ENCODE results near the gene COPS4.

Gene COPS4

DNA sequence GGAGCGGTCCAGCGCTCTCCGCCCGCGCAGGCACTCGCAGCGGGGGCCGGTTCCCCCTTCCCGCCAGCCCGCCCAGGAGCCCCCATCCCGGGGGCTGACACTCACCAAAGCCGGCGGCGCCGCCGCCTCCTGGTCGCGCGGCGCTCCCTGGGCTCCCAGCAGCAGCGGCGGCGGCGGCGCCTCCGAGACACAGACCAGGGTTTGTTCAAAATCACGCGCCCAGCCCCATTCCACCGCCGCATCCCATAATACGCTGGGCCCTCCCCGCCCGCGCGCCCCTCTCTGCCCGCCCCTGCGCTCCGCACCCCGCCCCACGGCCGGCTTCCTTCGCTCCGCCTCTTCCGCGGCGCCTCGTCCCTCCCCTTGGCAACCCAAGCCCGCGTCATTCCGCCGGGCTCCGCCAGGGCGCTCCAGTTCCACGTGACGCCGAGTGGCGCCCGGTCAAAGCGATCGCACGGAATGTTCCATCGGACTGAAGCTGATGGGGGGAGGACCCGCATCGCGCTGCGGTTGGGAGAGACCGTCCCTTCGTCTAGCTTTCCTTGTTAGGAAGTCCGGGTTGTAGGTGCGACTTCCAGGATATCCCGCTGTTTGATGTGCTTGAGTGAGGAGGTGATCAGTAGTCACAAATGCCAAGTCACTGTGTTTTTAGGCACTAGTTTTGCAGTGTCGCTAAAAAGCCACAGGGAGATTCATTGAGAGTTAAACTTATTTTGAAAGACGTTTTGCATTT is 22.1 kb upstream of the COPS4 start:
- peak overlapping the region; percentile 88 for H3K4me3 ChIP-seq (ENCODE audit: low read length)
- H3F3A ChIP-seq (ENCODE audit: insufficient read depth, low read length): peaks cover 26% of the 10 kb centered on the region
- H3K4me1 ChIP-seq (ENCODE audit: low read length): peaks cover 15% of the 10 kb centered on the region; the same call in 1 of the 2 replicates
- no peaks in the 10 kb centered on the region for H3K36me3 ChIP-seq (replicated peaks; ENCODE audit: insufficient read depth, low read length)
- H3K9ac ChIP-seq (ENCODE audit: low read length): peak overlapping the region; percentile 75
- peak overlapping the region; percentile 38; the same call in 1 of the 2 replicates for H3K27ac ChIP-seq (ENCODE audit: low read length)
- H2AFZ ChIP-seq (ENCODE audit: low read length): peak overlapping the region; percentile 78
- H3K79me2 ChIP-seq (ENCODE audit: low read length): peaks cover 46% of the 10 kb centered on the region
- no peak for TF ChIP-seq EZH2 (optimal IDR thresholded peaks at IDR 0.05; ENCODE audit: low read depth, low read length)
- no peak for TF ChIP-seq EZH2phosphoT487 (IDR thresholded peaks at IDR 0.05; ENCODE audit: low read length)
- TF ChIP-seq, protein P1, sequence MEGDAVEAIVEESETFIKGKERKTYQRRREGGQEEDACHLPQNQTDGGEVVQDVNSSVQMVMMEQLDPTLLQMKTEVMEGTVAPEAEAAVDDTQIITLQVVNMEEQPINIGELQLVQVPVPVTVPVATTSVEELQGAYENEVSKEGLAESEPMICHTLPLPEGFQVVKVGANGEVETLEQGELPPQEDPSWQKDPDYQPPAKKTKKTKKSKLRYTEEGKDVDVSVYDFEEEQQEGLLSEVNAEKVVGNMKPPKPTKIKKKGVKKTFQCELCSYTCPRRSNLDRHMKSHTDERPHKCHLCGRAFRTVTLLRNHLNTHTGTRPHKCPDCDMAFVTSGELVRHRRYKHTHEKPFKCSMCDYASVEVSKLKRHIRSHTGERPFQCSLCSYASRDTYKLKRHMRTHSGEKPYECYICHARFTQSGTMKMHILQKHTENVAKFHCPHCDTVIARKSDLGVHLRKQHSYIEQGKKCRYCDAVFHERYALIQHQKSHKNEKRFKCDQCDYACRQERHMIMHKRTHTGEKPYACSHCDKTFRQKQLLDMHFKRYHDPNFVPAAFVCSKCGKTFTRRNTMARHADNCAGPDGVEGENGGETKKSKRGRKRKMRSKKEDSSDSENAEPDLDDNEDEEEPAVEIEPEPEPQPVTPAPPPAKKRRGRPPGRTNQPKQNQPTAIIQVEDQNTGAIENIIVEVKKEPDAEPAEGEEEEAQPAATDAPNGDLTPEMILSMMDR (IDR thresholded peaks at IDR 0.05; ENCODE audit: low read length): peak; percentile 43
- H3K4me2 ChIP-seq (ENCODE audit: low read depth, low read length): peak overlapping the region; percentile 79
- no peaks in the 10 kb centered on the region for H3K9me2 ChIP-seq (replicated peaks; ENCODE audit: insufficient read depth, low read length)
- H3K9me3 ChIP-seq (replicated peaks; ENCODE audit: insufficient read depth, low read length): no peaks in the 10 kb centered on the region
- H3K27me3 ChIP-seq (replicated peaks; ENCODE audit: insufficient read depth, low read length): no peaks in the 10 kb centered on the region
- peak; percentile 97 for DNase-seq
- no peaks in the 10 kb centered on the region for H4K20me1 ChIP-seq (ENCODE audit: insufficient read depth, low read length)

- peak overlapping the region; percentile 4; the same call in 1 of the 2 replicates for H3K27ac ChIP-seq (ENCODE audit: low read length)
- peak overlapping the region; percentile 55; the same call in 1 of the 2 replicates for H3K9ac ChIP-seq (ENCODE audit: low read length)
- peak overlapping the region; percentile 39 for H3K4me2 ChIP-seq (ENCODE audit: low read depth, low read length)
- H3K36me3 ChIP-seq (replicated peaks; ENCODE audit: insufficient read depth, low read length): no peaks in the 10 kb centered on the region
- H3K79me2 ChIP-seq (ENCODE audit: low read length): peaks cover 40% of the 10 kb centered on the region
- peak overlapping the region; percentile 72 for H2AFZ ChIP-seq (ENCODE audit: low read length)
- TF ChIP-seq, protein P1 (IDR thresholded peaks at IDR 0.05; ENCODE audit: low read length): no peak
- no peak for TF ChIP-seq EZH2phosphoT487 (IDR thresholded peaks at IDR 0.05; ENCODE audit: low read length)
- TF ChIP-seq EZH2 (optimal IDR thresholded peaks at IDR 0.05; ENCODE audit: low read depth, low read length): no peak
- H3K9me2 ChIP-seq (replicated peaks; ENCODE audit: insufficient read depth, low read length): no peaks in the 10 kb centered on the region
- peaks cover 15% of the 10 kb centered on the region; the same call in 1 of the 2 replicates for H3K4me1 ChIP-seq (ENCODE audit: low read length)
- peak overlapping the region; percentile 63 for H3K4me3 ChIP-seq (ENCODE audit: low read length)
- DNase-seq: no peak
- H3K9me3 ChIP-seq (replicated peaks; ENCODE audit: insufficient read depth, low read length): no peaks in the 10 kb centered on the region
- H3K27me3 ChIP-seq (replicated peaks; ENCODE audit: insufficient read depth, low read length): no peaks in the 10 kb centered on the region
- no peaks in the 10 kb centered on the region for H4K20me1 ChIP-seq (ENCODE audit: insufficient read depth, low read length)
- H3F3A ChIP-seq (ENCODE audit: insufficient read depth, low read length): peaks cover 26% of the 10 kb centered on the region
Observed at GRCh38 chr4:83013420-83013867, 21.5 kb upstream of the COPS4 start.

DNA sequence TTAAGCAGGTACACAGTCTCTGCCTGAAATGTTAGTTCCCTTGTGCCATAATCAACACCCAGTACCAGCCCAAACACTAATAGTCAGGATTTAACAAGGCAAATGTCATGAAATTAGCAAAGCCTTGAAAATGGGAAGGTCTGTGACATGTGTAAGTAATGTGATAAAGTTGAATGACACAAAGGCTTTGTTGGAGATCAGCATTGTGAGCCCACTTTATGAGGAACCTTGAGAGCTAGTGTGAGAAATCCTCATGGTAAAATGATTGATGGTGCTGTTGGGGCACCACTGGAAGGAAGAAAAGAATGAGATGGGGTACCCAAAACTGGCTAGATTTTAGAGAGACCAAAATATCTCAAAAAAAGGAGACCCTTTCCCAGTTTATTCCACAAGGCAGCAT is 21.1 kb upstream of the COPS4 start:
- H3K4me1 ChIP-seq (ENCODE audit: low read length): peaks cover 15% of the 10 kb centered on the region; the same call in 1 of the 2 replicates
- TF ChIP-seq, protein P1 (IDR thresholded peaks at IDR 0.05; ENCODE audit: low read length): no peak
- TF ChIP-seq EZH2phosphoT487 (IDR thresholded peaks at IDR 0.05; ENCODE audit: low read length) (no peak), EZH2 (optimal IDR thresholded peaks at IDR 0.05; ENCODE audit: low read depth, low read length) (no peak)
- no peaks in the 10 kb centered on the region for H3K9me2 ChIP-seq (replicated peaks; ENCODE audit: insufficient read depth, low read length)
- no peaks in the 10 kb centered on the region for H4K20me1 ChIP-seq (ENCODE audit: insufficient read depth, low read length)
- H3K4me3 ChIP-seq (ENCODE audit: low read length): no peak overlapping the region
- DNase-seq: no peak
- no peak overlapping the region for H3K9ac ChIP-seq (ENCODE audit: low read length)
- peaks cover 26% of the 10 kb centered on the region for H3F3A ChIP-seq (ENCODE audit: insufficient read depth, low read length)
- no peaks in the 10 kb centered on the region for H3K27me3 ChIP-seq (replicated peaks; ENCODE audit: insufficient read depth, low read length)
- no peak overlapping the region for H2AFZ ChIP-seq (ENCODE audit: low read length)
- H3K4me2 ChIP-seq (ENCODE audit: low read depth, low read length): no peak overlapping the region
- H3K79me2 ChIP-seq (ENCODE audit: low read length): peaks cover 35% of the 10 kb centered on the region
- H3K36me3 ChIP-seq (replicated peaks; ENCODE audit: insufficient read depth, low read length): no peaks in the 10 kb centered on the region
- H3K9me3 ChIP-seq (replicated peaks; ENCODE audit: insufficient read depth, low read length): no peaks in the 10 kb centered on the region
- no peak overlapping the region for H3K27ac ChIP-seq (ENCODE audit: low read length)
